Testis (tissue), 3 donors: ENCODE results near the gene RSKR. TPM values are rescaled to one million over a fixed set of nuclear protein-coding genes. Genes with fewer than 3 reads are reported as not detected.

Experiments used
- DNase-seq: peaks from one replicate; pipeline ENCODE4 v3.0.0-alpha.2; 2019
- H3K27ac ChIP-seq, 2 donors: fragments of 200-600 bp; sonication (generic); one replicate each; pipeline ENCODE4 v1.5.1; 2019
- H3K27me3 ChIP-seq: fragments of 200-600 bp; sonication (generic); one replicate; pipeline ENCODE4 v1.5.1; 2019
- H3K36me3 ChIP-seq: fragments of 200-600 bp; sonication (generic); one replicate; pipeline ENCODE4 v1.5.1; 2017; ENCODE audit warnings: low read depth; ENCODE audit errors: missing control alignments
- H3K4me1 ChIP-seq: fragments of 200-600 bp; sonication (generic); one replicate; pipeline ENCODE4 v1.5.1; 2019
- H3K4me3 ChIP-seq, 2 donors: fragments of 200-600 bp; sonication (generic); one replicate each; pipeline ENCODE4 v1.5.1; 2017 to 2019
- H3K9me3 ChIP-seq: fragments of 200-600 bp; sonication (generic); one replicate; pipeline ENCODE4 v1.5.1; 2017
- POLR2A ChIP-seq: fragments of 450-650 bp; IDR thresholded peaks from one replicate; pipeline ENCODE4 v1.6.1; 2017; ENCODE audit warnings: antibody characterized with exemption, mild to moderate bottlenecking, moderate library complexity
- WGBS, 2 donors: methylation state at CpG; one replicate each; pipeline ENCODE4 v1.1.5; 2018; 5-methylcytosine and 5-hydroxymethylcytosine counted together
- intact Hi-C: fragments of 100-400 bp; cut with DNase I; formaldehyde crosslinking; loops from one replicate; pipeline ENCODE4 v1.15.1; 2023; ENCODE audit warnings: low total_unique reads
- polyA plus RNA-seq: library from polyadenylated mRNA; stranded (reverse); fragments of 350-450 nt; fragmentation: Illumina TruSeq; extraction: RNeasy Lipid Tissue Mini Kit (QIAGEN cat#74804); gene quantifications from one replicate; pipeline ENCODE4 v1.2.3, GENCODE V29; 2014; ENCODE audit warnings: low read depth, low replicate concordance; ENCODE audit not compliant: insufficient read depth
- total RNA-seq, 2 donors: library from RNA; depleted of rRNA; stranded (reverse); fragments of >200 nt; gene quantifications; one replicate each; pipeline ENCODE4 v1.2.3, GENCODE V29; 2016
- TF ChIP-seq, protein P1 (sequence below), 3 experiments: fragments of 450-650 bp in 2 of 3; fragments of 200-600 bp in 1 of 3; sonication (generic) in 1 of 3; IDR thresholded peaks; one replicate each; pipeline ENCODE4 v1.5.1; 2016 to 2019; ENCODE audit warnings: antibody characterized with exemption in 3 of 3, mild to moderate bottlenecking in 2 of 3, moderate library complexity in 1 of 3

RSKR gene
- total and polyA plus RNA-seq, 3 donors from 2014 or later = 18.1 to 41.7 (median 38.0) TPM

DNA sequence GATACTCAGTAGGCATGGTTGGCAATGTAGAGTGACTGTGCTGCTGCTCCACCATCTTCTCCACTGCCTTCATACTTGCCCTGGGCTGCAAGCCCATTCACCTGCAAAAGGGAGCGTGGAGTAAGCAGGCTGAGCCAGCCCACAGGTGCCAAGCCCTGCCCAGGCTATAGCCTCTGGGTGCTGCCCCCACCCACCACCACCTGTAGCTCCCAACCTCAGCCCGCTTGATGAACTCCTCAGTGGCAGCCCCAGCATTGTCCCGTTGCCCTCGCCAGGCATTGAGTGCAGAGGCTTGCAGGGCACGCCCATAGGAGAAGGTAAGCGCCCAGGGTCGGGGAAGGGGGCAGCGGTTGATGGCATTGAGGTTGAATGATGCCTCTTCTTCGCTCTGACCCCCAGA lies 40.5 kb downstream of the RSKR start:
- WGBS, 2 donors = 97% methylated on average over 9 of the region's 9 CpGs
- TF ChIP-seq POLR2A = no peak
- TF ChIP-seq, protein P1, sequence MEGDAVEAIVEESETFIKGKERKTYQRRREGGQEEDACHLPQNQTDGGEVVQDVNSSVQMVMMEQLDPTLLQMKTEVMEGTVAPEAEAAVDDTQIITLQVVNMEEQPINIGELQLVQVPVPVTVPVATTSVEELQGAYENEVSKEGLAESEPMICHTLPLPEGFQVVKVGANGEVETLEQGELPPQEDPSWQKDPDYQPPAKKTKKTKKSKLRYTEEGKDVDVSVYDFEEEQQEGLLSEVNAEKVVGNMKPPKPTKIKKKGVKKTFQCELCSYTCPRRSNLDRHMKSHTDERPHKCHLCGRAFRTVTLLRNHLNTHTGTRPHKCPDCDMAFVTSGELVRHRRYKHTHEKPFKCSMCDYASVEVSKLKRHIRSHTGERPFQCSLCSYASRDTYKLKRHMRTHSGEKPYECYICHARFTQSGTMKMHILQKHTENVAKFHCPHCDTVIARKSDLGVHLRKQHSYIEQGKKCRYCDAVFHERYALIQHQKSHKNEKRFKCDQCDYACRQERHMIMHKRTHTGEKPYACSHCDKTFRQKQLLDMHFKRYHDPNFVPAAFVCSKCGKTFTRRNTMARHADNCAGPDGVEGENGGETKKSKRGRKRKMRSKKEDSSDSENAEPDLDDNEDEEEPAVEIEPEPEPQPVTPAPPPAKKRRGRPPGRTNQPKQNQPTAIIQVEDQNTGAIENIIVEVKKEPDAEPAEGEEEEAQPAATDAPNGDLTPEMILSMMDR (IDR thresholded peaks at IDR 0.05) = no peak

DNA sequence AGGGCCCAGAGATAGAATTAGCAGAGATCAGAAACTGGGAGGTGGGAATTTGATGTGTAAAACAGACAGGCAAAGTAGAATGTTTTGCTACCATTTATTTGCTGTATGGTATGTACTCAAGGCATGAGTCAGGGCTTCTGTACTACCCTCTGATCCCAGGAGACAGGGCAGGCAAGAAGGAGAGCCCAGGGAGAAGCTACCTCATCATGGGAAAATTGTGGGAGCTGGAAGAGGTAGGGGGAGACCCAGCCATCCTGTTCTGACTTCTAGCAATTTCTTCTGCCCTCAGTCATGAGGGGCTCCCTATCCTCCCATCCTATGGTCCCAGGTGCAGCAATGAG lies 41.0 kb downstream of the RSKR start:
- no peak for DNase-seq
- peaks cover 25% of the 10 kb centered on the region for H3K4me1 ChIP-seq
- no peak overlapping the region for H3K27ac ChIP-seq
- H3K27me3 ChIP-seq = no peaks in the 10 kb centered on the region
- H3K4me3 ChIP-seq = no peak overlapping the region
- TF ChIP-seq, protein P1 (IDR thresholded peaks at IDR 0.05) = no peak
- no peak for TF ChIP-seq POLR2A
- H3K9me3 ChIP-seq = no peaks in the 10 kb centered on the region
- intact Hi-C loops = no loop called here
- H3K36me3 ChIP-seq = no peaks in the 10 kb centered on the region

More for the DNA sequence above, 40.5 kb downstream of the RSKR start:
- Histone ChIP-seq H3K27ac (no peak overlapping the region), H3K4me1 (peaks cover 25% of the 10 kb centered on the region), H3K4me3 (no peak overlapping the region), H3K27me3 (no peaks in the 10 kb centered on the region), H3K9me3 (no peaks in the 10 kb centered on the region), H3K36me3 (no peaks in the 10 kb centered on the region)
- no peak for DNase-seq
- intact Hi-C loops = no loop called here

DNA sequence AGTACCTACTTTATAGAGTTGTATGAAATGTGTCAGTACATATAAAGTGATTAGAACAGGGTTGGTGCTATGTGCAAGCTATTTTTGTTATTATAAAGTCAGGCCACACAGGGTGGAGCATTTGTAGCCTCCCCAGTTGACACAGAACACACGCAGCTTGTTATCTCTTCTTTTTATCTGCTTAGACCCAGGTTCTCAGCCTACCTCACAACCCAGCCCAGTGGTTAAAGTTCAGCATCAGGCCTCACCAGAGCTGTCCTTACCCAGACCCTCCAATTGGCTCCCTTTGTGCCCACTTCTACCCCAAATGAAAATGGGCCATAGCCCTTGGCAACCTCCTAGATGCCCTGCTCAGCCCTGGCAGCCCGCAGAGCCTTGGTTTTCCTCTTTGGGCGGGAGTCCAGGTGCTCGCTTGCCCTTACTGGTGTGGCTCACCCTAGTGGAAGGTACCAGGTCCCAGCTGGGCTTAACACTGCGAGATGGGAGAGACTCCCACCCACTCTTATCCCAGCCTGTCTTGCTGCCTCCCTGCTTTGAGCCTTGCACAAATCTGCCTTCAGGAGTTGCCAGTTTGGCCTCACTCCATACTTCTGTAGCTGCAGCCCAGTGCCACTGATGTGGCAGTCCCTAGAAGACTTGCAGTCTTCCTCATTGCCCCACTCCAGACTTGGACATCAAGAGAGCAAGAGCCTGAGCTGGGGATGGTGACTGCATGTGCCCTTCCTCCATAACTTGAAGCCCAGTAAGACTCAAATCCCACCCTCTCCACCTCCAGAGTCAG lies 41.5 kb downstream of the RSKR start:
- Histone ChIP-seq H3K4me1 (peaks cover 25% of the 10 kb centered on the region), H3K27ac (peak overlapping the region in 1 of 2 donors; percentile 71)
- WGBS, 2 donors = 55 to 76% methylated on average over 3 to 5 of the region's 5 CpGs

DNA sequence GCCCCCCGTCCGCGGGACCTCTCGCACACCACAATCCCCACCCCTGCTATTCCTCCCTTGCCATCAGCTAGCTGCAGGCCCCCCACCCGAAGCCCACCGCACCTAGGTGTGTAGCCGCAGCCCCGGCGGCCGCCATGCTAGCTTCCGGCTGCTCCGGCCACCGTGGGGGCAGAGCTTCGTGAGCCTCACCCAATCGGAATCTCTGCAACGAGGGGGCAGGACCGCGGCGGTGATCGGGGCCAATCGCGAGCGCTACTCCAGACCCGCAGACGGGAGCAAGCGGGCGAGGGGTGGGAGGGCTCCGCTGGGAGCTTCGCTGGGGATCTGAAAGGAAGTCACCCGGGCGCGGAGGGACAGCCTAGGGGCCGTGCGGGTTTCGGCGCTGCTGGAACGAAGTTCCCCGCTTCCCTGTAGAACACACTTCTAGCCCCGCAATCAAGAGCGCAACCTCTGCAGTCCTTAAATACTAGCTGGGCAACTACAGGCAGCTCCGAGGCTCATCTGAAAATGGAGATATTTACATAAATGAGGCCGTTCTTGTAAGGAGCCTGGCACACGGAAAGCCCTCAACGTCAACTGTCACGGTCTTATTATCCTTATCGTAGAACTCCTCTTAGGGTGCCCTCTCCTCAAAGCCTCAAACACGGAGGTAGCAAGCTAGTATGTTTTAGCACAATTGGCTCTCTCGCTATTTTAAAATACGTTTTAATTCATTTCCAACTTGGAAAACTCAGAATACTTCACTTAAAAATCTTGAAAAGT lies 42.4 kb downstream of the RSKR start, which contains the start of gene PIGS:
Gene PIGS, minus strand, starts transcription at position 164 of the 762 bp plus-strand sequence. Its CDS starts 28 bp downstream, at position 136.
- DNase-seq = peak; percentile 97
- H3K4me1 ChIP-seq = peaks cover 19% of the 10 kb centered on the region
- WGBS, 2 donors = 0 to 1% methylated on average over 21 to 47 of the region's 49 CpGs
- peak within 1 kb of the TSS; percentile 71 to 82 for H3K27ac ChIP-seq
- no peaks in the 10 kb centered on the region for H3K27me3 ChIP-seq
- no peaks in the 10 kb centered on the region for H3K36me3 ChIP-seq
- peak within 1 kb of the TSS; percentile 72 to 90 for H3K4me3 ChIP-seq
- no peaks in the 10 kb centered on the region for H3K9me3 ChIP-seq
- intact Hi-C loops = no loop called here
- TF ChIP-seq, protein P1 (IDR thresholded peaks at IDR 0.05) = no peak
- peak; percentile 46 for TF ChIP-seq POLR2A

More for the DNA sequence above, 41.5 kb downstream of the RSKR start:
- Histone ChIP-seq H3K27me3 (no peaks in the 10 kb centered on the region), H3K4me3 (no peak overlapping the region), H3K9me3 (no peaks in the 10 kb centered on the region), H3K36me3 (no peaks in the 10 kb centered on the region)
- intact Hi-C loops = no loop called here
- no peak for DNase-seq
- TF ChIP-seq POLR2A = no peak
- TF ChIP-seq, protein P1 (IDR thresholded peaks at IDR 0.05) = no peak
